ENCODE results near the gene IER3IP1.

DNA sequence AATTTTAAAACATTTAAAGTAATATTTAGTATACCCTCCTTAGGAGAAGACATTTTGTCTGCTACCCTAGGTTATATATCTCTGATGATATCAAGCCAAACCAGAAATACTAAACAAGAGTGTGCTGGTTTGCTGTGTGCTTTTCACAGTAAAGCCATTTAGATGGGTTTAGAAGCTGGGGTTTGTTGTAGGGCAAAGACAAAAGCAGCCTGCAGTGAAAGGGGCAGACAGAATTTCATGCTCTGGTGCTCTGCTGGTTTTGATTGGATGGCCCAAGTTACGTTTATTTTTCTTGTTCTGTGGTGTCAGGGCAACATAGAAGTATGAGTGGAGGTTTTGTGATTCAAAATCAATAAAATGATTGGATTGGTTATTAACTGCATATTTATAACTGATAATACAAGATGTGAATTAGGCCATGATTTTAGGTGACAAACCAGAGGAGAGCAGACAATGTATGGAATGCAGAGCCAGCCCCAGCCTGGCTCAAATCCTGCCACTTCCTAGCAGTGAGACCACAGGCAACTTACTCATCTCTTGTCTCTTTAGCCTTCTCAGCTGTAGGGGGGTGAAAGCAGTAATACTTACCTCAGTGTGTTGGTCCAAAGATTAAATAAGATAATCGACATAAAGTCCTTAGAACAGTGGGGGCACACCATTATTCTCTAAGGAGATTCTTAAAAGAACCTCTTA, 30.9 kb upstream of the IER3IP1 start:
- TF ChIP-seq, protein P1, sequence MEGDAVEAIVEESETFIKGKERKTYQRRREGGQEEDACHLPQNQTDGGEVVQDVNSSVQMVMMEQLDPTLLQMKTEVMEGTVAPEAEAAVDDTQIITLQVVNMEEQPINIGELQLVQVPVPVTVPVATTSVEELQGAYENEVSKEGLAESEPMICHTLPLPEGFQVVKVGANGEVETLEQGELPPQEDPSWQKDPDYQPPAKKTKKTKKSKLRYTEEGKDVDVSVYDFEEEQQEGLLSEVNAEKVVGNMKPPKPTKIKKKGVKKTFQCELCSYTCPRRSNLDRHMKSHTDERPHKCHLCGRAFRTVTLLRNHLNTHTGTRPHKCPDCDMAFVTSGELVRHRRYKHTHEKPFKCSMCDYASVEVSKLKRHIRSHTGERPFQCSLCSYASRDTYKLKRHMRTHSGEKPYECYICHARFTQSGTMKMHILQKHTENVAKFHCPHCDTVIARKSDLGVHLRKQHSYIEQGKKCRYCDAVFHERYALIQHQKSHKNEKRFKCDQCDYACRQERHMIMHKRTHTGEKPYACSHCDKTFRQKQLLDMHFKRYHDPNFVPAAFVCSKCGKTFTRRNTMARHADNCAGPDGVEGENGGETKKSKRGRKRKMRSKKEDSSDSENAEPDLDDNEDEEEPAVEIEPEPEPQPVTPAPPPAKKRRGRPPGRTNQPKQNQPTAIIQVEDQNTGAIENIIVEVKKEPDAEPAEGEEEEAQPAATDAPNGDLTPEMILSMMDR (IDR thresholded peaks at IDR 0.05) = no peak
- TF ChIP-seq POLR2A (IDR thresholded peaks at IDR 0.05) (no peak), POLR2AphosphoS5 (IDR thresholded peaks at IDR 0.05; ENCODE audit: insufficient read depth in 1 of 2, low read depth in 1 of 2) (no peak)
